GM19324 (cell line): Measurements from ENCODE around the gene COL13A1.

Experiments used
- ATAC-seq: cut with Tn5 transposase; IDR thresholded peaks from one replicate; pipeline ENCODE4 v1.9.1; 2021; ENCODE audit warnings: mild to moderate bottlenecking, moderate library complexity; ENCODE audit not compliant: unreplicated experiment, low FRiP score

The COL13A1 gene

GRCh38 chr10:69901628-69902505 is 100.2 kb downstream of the COL13A1 start:
- no peak for ATAC-seq

GRCh38 chr10:69902835-69903535 is 101.3 kb downstream of the COL13A1 start:
- ATAC-seq: no peak

- no peak for ATAC-seq
These were observed 102.8 kb downstream of the COL13A1 start for GRCh38 chr10:69904533-69904932.

GRCh38 chr10:69906425-69906824 is 104.7 kb downstream of the COL13A1 start:
- ATAC-seq: no peak

GRCh38 chr10:69907517-69907916 is 105.8 kb downstream of the COL13A1 start:
- ATAC-seq: no peak

- ATAC-seq: no peak
These were observed 106.4 kb downstream of the COL13A1 start for GRCh38 chr10:69908124-69908523.

- ATAC-seq: no peak
These were observed 108.9 kb downstream of the COL13A1 start for GRCh38 chr10:69910561-69910960.

GRCh38 chr10:69911613-69912528 is 110.2 kb downstream of the COL13A1 start:
- no peak for ATAC-seq

- no peak for ATAC-seq
These were observed 110.9 kb downstream of the COL13A1 start for GRCh38 chr10:69912589-69912988.

- ATAC-seq: no peak
These were observed 112.1 kb downstream of the COL13A1 start for GRCh38 chr10:69913606-69914382.

- no peak for ATAC-seq
These were observed 112.9 kb downstream of the COL13A1 start for GRCh38 chr10:69914398-69915214.

- no peak for ATAC-seq
These were observed 113.5 kb downstream of the COL13A1 start for GRCh38 chr10:69915215-69915560.

- no peak for ATAC-seq
These were observed 114.4 kb downstream of the COL13A1 start for GRCh38 chr10:69916118-69916517.

GRCh38 chr10:69918036-69918435 is 116.3 kb downstream of the COL13A1 start:
- no peak for ATAC-seq

- no peak for ATAC-seq
These were observed 117.5 kb downstream of the COL13A1 start for GRCh38 chr10:69919250-69919649.

GRCh38 chr10:69925111-69925510 is 123.4 kb downstream of the COL13A1 start:
- no peak for ATAC-seq

- ATAC-seq: no peak
These were observed 126.6 kb downstream of the COL13A1 start for GRCh38 chr10:69928339-69928738.

GRCh38 chr10:69929575-69929974 is 127.9 kb downstream of the COL13A1 start:
- ATAC-seq: no peak

GRCh38 chr10:69934768-69935167 is 133.1 kb downstream of the COL13A1 start:
- ATAC-seq: no peak
